Mucosa of descending colon (tissue), 3 donors: ENCODE results near the gene FRS3. TPM values are rescaled to one million over a fixed set of nuclear protein-coding genes. Genes with fewer than 3 reads are reported as not detected.

Experiments
- ATAC-seq: fragments of 200-7000 bp; cut with Tn5 transposase; one replicate; pipeline ENCODE4 v1.9.1; 2020; ENCODE audit warnings: mild to moderate bottlenecking, moderate library complexity
- DNase-seq, 3 donors: peaks; one replicate each; pipeline ENCODE4 v3.0.0-alpha.2; 2020
- H3K36me3 ChIP-seq: fragments of 200-600 bp; one replicate; pipeline ENCODE4 v1.8.0; 2021; ENCODE audit warnings: low read depth, mild to moderate bottlenecking
- H3K4me1 ChIP-seq: fragments of 200-600 bp; one replicate; pipeline ENCODE4 v1.8.0; 2021; ENCODE audit warnings: low read depth, mild to moderate bottlenecking
- H3K4me3 ChIP-seq: fragments of 200-600 bp; one replicate; pipeline ENCODE4 v1.8.0; 2021; ENCODE audit warnings: mild to moderate bottlenecking
- H3K9me3 ChIP-seq: fragments of 200-600 bp; one replicate; pipeline ENCODE4 v1.8.0; 2021; ENCODE audit warnings: mild to moderate bottlenecking
- intact Hi-C, 2 donors: fragments of 100-400 bp; cut with DNase I in 1 of 2; cut with micrococcal nuclease in 1 of 2; formaldehyde crosslinking; loops; one replicate each; pipeline versions ENCODE4 v1.11.0 to v1.11.1; 2022; cut with DNase I, micrococcal nuclease
- total RNA-seq, 3 donors: library from RNA; stranded (reverse); fragmentation: NEBNext Ultra II Directional in 2 of 3; extraction: Animal tissue kit (Norgen Biotek cat#: 25700) in 2 of 3; gene quantifications; one replicate each; pipeline versions ENCODE4 v1.2.1 to v1.2.4, GENCODE V29; 2021 to 2023
- TF ChIP-seq, protein P1 (sequence below): fragments of 200-600 bp; IDR thresholded peaks from one replicate; pipeline ENCODE4 v1.8.0; 2022; ENCODE audit warnings: antibody characterized with exemption, mild to moderate bottlenecking
- donor health status: DM: no; HTN: no; CAD: no; lungs with moderate emphysema.
- donor health status: DM: no; HTN: no; CAD: no.
- donor health status: DM: no; HTN: yes; CAD: no.

The FRS3 gene
- total RNA-seq, 3 donors from 2014 or later, result 3.6 to 7.9 (median 4.6) TPM

DNA sequence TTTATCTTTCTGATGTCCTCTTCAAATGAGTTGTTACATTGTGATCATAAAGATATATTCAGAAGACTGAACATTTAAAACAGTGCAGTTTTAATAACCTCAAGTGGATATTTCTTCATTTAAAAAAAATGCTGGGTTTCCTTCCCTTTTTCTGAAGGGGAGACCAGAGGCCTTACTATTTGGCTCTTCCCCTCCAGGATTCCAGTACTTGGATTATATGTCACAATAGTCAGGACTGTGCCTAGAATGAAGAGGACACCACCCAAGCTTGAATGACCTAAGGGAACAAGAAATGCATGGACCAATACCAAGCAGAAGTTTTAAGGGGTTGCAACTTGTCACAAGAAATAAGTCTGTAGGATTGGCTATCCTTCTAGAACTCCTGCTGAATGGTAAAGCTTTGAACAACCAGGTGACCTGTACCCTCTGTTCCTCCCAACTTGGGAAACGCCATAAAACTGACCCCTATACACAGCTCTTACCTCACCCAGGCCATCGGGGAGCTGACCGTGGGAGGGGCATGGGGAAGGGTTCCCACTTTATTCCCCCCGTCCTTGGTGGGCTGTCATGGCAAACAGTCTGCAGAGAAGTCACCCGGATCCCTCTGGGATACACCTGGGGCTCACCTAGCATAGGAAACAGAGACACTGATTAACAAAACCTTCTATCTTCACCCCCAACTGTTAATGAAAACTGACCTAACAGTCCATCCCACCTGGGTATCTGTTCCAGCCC lies 2.0 kb downstream of the FRS3 start:
- H3K36me3 ChIP-seq, result no peaks in the 10 kb centered on the region
- no peak overlapping the region for H3K4me3 ChIP-seq
- H3K9me3 ChIP-seq, result no peaks in the 10 kb centered on the region
- intact Hi-C loops, result no loop called here
- TF ChIP-seq, protein P1, sequence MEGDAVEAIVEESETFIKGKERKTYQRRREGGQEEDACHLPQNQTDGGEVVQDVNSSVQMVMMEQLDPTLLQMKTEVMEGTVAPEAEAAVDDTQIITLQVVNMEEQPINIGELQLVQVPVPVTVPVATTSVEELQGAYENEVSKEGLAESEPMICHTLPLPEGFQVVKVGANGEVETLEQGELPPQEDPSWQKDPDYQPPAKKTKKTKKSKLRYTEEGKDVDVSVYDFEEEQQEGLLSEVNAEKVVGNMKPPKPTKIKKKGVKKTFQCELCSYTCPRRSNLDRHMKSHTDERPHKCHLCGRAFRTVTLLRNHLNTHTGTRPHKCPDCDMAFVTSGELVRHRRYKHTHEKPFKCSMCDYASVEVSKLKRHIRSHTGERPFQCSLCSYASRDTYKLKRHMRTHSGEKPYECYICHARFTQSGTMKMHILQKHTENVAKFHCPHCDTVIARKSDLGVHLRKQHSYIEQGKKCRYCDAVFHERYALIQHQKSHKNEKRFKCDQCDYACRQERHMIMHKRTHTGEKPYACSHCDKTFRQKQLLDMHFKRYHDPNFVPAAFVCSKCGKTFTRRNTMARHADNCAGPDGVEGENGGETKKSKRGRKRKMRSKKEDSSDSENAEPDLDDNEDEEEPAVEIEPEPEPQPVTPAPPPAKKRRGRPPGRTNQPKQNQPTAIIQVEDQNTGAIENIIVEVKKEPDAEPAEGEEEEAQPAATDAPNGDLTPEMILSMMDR, result no peak
- DNase-seq, result no peak
- H3K4me1 ChIP-seq, result peaks cover 22% of the 10 kb centered on the region
- no peak for ATAC-seq

DNA sequence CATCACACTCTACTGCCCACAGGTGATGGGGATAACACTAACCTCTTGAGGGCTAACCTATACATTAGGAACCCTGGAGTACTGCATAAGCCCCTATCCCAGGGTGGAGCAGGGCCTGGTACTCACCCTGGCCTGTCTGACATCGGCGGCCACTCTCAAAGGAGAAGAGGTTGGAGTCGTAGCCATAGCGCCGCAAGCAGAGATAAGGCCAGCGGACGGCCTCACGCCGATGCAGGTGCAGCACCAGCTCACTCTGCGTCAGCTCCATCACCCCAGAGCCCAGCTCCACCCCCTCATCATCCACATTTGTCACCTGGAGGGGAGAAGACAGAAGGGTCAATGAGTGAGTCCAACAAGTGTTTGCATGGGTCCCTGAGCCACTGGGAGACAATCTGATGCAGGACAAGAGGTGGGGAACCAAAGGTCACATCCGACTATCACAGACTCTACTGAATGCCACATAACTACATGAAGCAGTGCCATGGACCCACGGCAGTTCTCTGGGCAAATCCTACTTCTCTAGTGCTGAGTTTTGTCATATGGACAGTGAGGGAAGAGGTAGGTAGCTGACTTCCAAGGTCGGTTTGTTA lies 4.3 kb downstream of the FRS3 start:
- DNase-seq (no peak), ATAC-seq (no peak)
- intact Hi-C loops, result no loop called here
- TF ChIP-seq, protein P1, result no peak
- Histone ChIP-seq H3K36me3 (peaks cover 6% of the 10 kb centered on the region), H3K4me3 (no peak overlapping the region), H3K9me3 (no peaks in the 10 kb centered on the region), H3K4me1 (peaks cover 10% of the 10 kb centered on the region)

DNA sequence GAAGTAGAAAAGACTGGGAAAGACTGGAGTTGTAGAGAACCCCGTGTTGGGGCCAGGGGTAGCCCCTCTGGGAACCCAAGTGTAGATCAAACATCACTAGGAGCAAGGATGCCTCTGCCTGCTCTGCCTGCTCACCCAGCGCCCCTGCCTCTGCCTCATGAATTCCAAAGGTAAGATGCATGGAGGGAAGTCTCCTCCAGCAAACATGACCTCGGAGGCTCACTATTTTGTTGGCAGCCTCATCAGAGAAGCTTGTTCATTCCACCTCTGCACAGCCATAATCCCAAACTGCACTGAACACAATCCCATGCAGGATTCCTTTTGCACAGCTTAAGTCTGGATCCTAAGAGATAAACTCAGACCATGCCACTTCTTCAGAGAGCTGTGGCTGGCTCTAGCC lies 4.9 kb downstream of the FRS3 start:
- DNase-seq, result no peak
- H3K36me3 ChIP-seq, result peaks cover 6% of the 10 kb centered on the region
- H3K4me1 ChIP-seq, result peaks cover 10% of the 10 kb centered on the region
- ATAC-seq, result no peak
- TF ChIP-seq, protein P1, result no peak
- H3K9me3 ChIP-seq, result no peaks in the 10 kb centered on the region
- intact Hi-C loops, result no loop called here
- H3K4me3 ChIP-seq, result no peak overlapping the region

DNA sequence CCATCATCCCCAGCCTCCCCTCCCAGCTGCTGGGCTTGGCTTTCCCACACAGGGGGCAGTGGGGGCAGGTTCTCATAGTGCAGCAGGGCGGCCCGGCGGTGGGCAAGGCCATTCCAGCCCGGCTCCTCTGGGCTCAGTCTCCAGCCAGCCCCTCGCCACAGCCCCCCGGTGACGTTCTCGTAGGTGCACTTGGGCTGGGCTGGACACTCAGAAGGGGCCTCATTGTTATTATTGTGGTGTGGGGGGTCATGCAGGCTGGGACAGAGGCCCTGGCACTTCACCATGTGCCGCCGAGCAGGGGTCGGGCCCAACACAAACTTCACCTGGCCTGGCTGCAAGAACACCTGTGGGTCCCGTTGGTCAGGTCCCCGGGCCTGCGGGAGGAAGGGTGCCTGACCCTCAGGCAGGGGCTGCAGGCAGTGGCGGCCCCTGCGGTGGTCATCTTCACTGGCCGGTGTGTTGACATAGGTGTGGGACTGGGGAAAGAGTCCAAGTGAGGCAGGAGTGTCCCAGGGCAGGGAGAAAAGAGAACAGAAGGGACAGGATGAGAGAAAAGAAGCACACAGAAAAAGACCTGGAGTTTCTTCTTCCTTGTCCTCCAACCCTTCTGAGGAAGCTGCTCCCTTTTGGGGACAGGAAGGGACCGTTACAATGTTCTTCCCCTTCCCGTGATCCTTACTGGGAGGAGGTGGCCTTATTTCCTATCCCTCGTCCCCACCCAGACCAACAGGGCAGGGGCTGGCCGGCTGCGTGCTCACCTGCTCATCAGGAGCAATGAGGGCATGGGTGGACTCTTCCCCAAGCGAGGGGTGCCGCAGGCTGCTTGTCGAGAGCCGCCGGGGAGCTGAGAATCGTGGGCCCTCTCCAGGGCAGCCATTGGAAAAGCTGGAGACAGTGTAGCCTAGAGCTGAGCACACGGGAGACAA lies 8.4 kb downstream of the FRS3 start:
- Histone ChIP-seq H3K36me3 (peaks cover 6% of the 10 kb centered on the region), H3K9me3 (no peaks in the 10 kb centered on the region), H3K4me3 (no peak overlapping the region), H3K4me1 (no peaks in the 10 kb centered on the region)
- TF ChIP-seq, protein P1, result no peak
- DNase-seq (no peak), ATAC-seq (no peak)
- intact Hi-C loops, result no loop called here

DNA sequence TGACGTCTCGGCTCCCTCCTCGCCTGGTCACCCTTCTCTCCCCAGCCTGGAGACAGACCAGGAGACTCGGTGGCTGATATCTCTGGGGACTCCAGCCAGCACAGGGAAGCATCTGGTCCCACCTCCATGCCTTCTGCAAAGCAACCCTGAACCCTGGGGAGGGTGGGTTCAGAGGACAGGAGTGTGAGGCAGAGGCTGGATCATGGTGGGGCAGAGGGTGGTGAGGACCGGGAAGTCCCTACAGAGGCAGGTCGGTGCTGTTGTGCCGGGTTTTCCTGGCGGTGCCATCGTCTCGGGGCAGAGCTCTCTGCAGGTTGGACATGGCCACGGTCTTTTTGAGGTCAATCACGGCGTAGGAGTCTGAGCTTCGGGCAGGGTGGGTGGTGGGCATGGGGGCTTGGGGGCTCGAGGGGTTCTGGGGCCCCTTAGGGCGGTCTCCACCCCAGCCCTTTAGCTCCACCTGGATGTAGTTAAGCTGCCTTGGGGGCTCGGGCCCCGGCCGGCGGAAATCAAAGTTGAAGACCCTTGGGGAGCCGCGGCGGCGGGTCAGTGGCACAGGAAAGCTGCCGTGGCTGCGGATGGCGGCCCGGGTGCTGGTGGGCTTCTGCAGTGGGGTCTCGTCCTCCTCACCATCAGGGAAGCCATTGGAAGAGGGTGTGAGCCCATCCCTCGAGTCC lies 9.2 kb downstream of the FRS3 start:
- Histone ChIP-seq H3K4me1 (no peaks in the 10 kb centered on the region), H3K36me3 (peaks cover 6% of the 10 kb centered on the region), H3K4me3 (no peak overlapping the region), H3K9me3 (no peaks in the 10 kb centered on the region)
- no peak for ATAC-seq
- intact Hi-C loops, result no loop called here
- DNase-seq, result no peak
- TF ChIP-seq, protein P1, result no peak
